HEK293T (cell line): Measurements from ENCODE around the gene TRDN.

Experiments
- ARNT ChIP-seq: fragments of 450-650 bp; IDR thresholded peaks from 2 replicates; pipeline ENCODE4 v1.6.1; 2017; ENCODE audit warnings: mild to moderate bottlenecking
- ELF4 ChIP-seq: fragments of 450-650 bp; IDR thresholded peaks from 2 replicates; pipeline ENCODE4 v1.6.1; 2017; ENCODE audit warnings: antibody characterized with exemption
- FOXM1 ChIP-seq: fragments of 450-650 bp; IDR thresholded peaks from 2 replicates; pipeline ENCODE4 v1.6.1; 2017; ENCODE audit warnings: mild to moderate bottlenecking, borderline replicate concordance
- HDGF ChIP-seq: fragments of 450-650 bp; IDR thresholded peaks from 2 replicates; pipeline ENCODE4 v1.6.1; 2017; ENCODE audit warnings: antibody characterized with exemption, borderline replicate concordance
- NFRKB ChIP-seq: fragments of 450-650 bp; IDR thresholded peaks from 2 replicates; pipeline ENCODE4 v1.6.1; 2016; ENCODE audit warnings: mild to moderate bottlenecking, moderate library complexity
- SP1 ChIP-seq: fragments of 450-650 bp; IDR thresholded peaks from 2 replicates; pipeline ENCODE4 v1.6.1; 2017
- SUZ12 ChIP-seq: fragments of 450-650 bp; IDR thresholded peaks from 2 replicates; pipeline ENCODE4 v1.6.1; 2016; ENCODE audit warnings: mild to moderate bottlenecking
- TARDBP ChIP-seq: fragments of 450-650 bp; IDR thresholded peaks from 2 replicates; pipeline ENCODE4 v1.6.1; 2016

DNA sequence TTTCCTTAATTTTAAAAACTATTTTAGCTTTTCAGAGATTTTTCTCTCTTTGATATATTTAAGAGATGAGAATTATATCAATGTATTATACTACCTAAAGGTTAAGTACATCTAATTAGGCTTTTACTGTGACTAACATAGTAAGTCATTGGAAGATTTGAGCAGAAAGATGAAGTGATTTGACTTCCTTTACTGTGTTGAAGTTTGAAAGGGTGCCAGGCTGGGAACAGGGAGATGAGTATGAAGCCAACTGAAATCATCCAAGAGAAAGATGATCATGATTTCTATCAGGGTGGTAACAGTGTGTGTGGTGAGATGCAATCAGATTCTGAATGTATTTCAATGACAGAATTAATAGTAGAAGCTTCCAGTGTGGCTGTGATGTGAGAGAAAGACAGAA lies 87.3 kb downstream of the TRDN start:
- TF ChIP-seq ARNT, result no peak
- TF ChIP-seq NFRKB, result no peak
- no peak for TF ChIP-seq SP1
- TF ChIP-seq SUZ12, result no peak
- TF ChIP-seq HDGF, result no peak
- TF ChIP-seq FOXM1, result no peak
- no peak for TF ChIP-seq TARDBP
- TF ChIP-seq ELF4, result no peak
